Measurements from ENCODE around the gene CACNA1I. TPM values are rescaled to one million over a fixed set of nuclear protein-coding genes. Genes with fewer than 3 reads are reported as not detected.

The CACNA1I gene
- total and polyA plus RNA-seq, 2 of the 8 experiments (the other 6 are each of a cell fraction or from before 2014, with no cell fraction given): 0.77 to 1.2 TPM

DNA sequence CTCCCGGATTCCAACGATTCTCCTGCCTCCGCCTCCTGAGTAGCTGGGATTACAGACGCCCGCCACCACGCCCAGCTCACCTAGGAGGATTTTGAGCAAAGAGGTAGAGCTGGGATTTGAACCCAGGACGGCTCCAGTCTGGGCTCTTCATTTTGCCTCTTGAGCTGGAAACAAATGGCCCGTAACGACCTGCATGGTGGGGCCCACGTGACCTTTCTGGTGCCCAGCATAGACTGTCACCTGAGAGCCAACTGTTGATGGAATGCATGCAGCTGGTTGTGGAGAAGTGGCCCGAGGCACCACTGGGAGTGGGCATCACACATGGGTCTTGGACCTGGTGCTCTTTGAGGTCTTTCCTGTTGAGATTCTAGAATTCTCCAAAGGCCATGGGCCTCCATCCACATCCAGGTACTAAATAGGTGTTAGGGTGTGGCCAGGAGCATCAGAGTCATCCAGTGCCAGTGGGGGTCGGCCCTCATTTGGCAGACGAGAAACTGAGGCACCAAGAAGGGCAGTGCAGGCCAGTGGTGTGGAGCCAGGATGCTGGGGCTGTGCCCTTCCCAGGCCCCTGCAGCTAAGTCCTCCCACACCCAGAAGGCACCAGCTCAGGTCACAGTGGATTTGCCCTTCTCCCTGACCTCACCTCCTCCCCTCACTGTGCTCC is 46.3 kb upstream of the CACNA1I start:
- Histone ChIP-seq H3K23me2 (ENCODE audit: low read depth, low read length) (peaks cover 10% of the 10 kb centered on the region), H3K4me3 (ENCODE audit: extremely low read depth in 1 of 4, insufficient read depth in 2 of 4, low read depth in 3 of 4, low read length in 4 of 4) (no peak overlapping the region), H2BK5ac (ENCODE audit: low read depth, low read length) (no peak overlapping the region), H2BK15ac (ENCODE audit: low read length) (no peak overlapping the region), H2BK12ac (ENCODE audit: low read depth, low read length) (no peak overlapping the region), H2BK120ac (replicated peaks; ENCODE audit: low read depth, low read length) (no peak overlapping the region), H2AK5ac (ENCODE audit: low read depth, low read length) (no peak overlapping the region), H3K4me1 (replicated peaks in 1 of 4; ENCODE audit: control insufficient read depth in 3 of 4, insufficient read depth in 4 of 4, low read length in 3 of 4) (peaks cover 0 to 14% (median 4%) of the 10 kb centered on the region in 4 experiments; a peak in 5 of 7 replicates), H3K79me2 (ENCODE audit: control insufficient read depth in 1 of 2, insufficient read depth in 2 of 2, low read length in 2 of 2) (peaks cover 5 to 29% of the 10 kb centered on the region in 2 experiments; a peak in 3 of 4 replicates), H3K9me3 (ENCODE audit: insufficient read depth in 2 of 2, low read depth in 1 of 2, low read length in 1 of 2) (no peaks in the 10 kb centered on the region), H3K14ac (ENCODE audit: insufficient read length) (no peak overlapping the region), H4K5ac (ENCODE audit: insufficient read length, low read depth, low read length) (no peak overlapping the region), H3K9ac (replicated peaks in 1 of 4; ENCODE audit: extremely low read depth in 1 of 4, low read depth in 3 of 4, low read length in 3 of 4) (no peak overlapping the region), H2BK20ac (ENCODE audit: low read length) (no peak overlapping the region), H3K18ac (ENCODE audit: extremely low read depth, low read length) (no peak overlapping the region), H3K4me2 (ENCODE audit: insufficient read depth in 1 of 2, low read depth in 2 of 2, low read length in 2 of 2) (no peak overlapping the region; a peak in 1 of 4 replicates), H4K8ac (ENCODE audit: extremely low read depth, insufficient read depth, low read length) (no peak overlapping the region), H2AFZ (ENCODE audit: low read length) (no peak overlapping the region), H4K91ac (replicated peaks; ENCODE audit: insufficient read length, low read length) (no peak overlapping the region), H3K56ac (replicated peaks; ENCODE audit: insufficient read length, low read depth, low read length) (no peak overlapping the region), H3K79me1 (ENCODE audit: low read depth, low read length) (peaks cover 4% of the 10 kb centered on the region; the same call in 1 of the 2 replicates), H3K27me3 (replicated peaks in 1 of 4; ENCODE audit: control insufficient read depth in 3 of 4, extremely low read depth in 1 of 4, insufficient read depth in 3 of 4, low read length in 3 of 4) (no peaks in the 10 kb centered on the region), H3K36me3 (ENCODE audit: control insufficient read depth in 2 of 4, insufficient read depth in 4 of 4, low read length in 3 of 4) (peaks cover 25 to 41% (median 37%) of the 10 kb centered on the region in 4 experiments), H3K4ac (replicated peaks; ENCODE audit: insufficient read length, low read depth, low read length) (no peak overlapping the region), H3K23ac (ENCODE audit: insufficient read length) (no peak overlapping the region), H3K27ac (ENCODE audit: low read depth, low read length) (no peak overlapping the region), H4K20me1 (replicated peaks in 1 of 2; ENCODE audit: control insufficient read depth in 1 of 2, insufficient read depth in 2 of 2, low read length in 2 of 2) (peaks cover 38 to 51% of the 10 kb centered on the region in 2 experiments)
- ChIA-PET CTCF (ENCODE audit: partially characterized antibody) (interaction anchor here (0.8 to 21.9 kb wide), 6 partner anchors 10 to 375 kb away, joined by 3 to 361 read pairs (median 6); partner anchors contain the start of gene MIEF1), POLR2A (ENCODE audit: partially characterized antibody) (interaction anchor here (0.8 to 8.9 kb wide), 25 partner anchors 8 to 218 kb away, joined by 3 to 83 read pairs (median 6); partner anchors contain the start of genes MIEF1 and RPL3)
- DNase-seq (ENCODE audit: low read depth in 1 of 2, low spot score in 2 of 2) (no peak), FAIRE-seq (no peak)
- no peak for TF ChIP-seq CTBP2 (IDR thresholded peaks at IDR 0.05; ENCODE audit: borderline replicate concordance, insufficient read depth, insufficient read length, low read length)
- TF ChIP-seq POLR2A (IDR thresholded peaks at IDR 0.05; ENCODE audit: control extremely low read depth in 1 of 2, low read depth in 2 of 2, low read length in 2 of 2): peak; percentile 57 to 65; a peak in 2 of 3 replicates
- TF ChIP-seq CREB1 (IDR thresholded peaks at IDR 0.05): no peak
- peak; percentile 90 for TF ChIP-seq POLR2AphosphoS5 (IDR thresholded peaks at IDR 0.05; ENCODE audit: low read depth, low read length)
- no peak for TF ChIP-seq TBP (IDR thresholded peaks at IDR 0.05; ENCODE audit: low read depth, low read length)
- no peak for TF ChIP-seq CHD1 (IDR thresholded peaks at IDR 0.05; ENCODE audit: low read depth, low read length)
- peak; percentile 3 for TF ChIP-seq TAF7 (optimal IDR thresholded peaks at IDR 0.05; ENCODE audit: borderline replicate concordance, low read depth, low read length)
- TF ChIP-seq BCL11A (IDR thresholded peaks at IDR 0.05; ENCODE audit: low read depth in 2 of 2, low read length in 2 of 2): no peak
- TF ChIP-seq GABPA (IDR thresholded peaks at IDR 0.05; ENCODE audit: borderline replicate concordance, insufficient read depth, low read length): no peak
- whole genome bisulfite sequencing, 2 experiments (ENCODE audit: extremely low coverage in 1 of 2, insufficient coverage in 1 of 2, insufficient read length in 1 of 2, insufficient replicate concordance in 2 of 2, low coverage in 1 of 2, low lambda C conversion rate in 2 of 2, missing lambda C conversion rate in 1 of 2): 87% methylated on average over 13 of the region's 13 CpGs; no CpG with 5 or more reads in 1 of the 2 experiments
